Trophoblast cell (in vitro differentiated cells and primary cell): Measurements from ENCODE around the gene MXRA8. TPM values are rescaled to one million over a fixed set of nuclear protein-coding genes. Genes with fewer than 3 reads are reported as not detected.
A peak's percentile ranks its signal among the peaks of the same experiment; 100 is the strongest.

ENCODE experiments used
- DNase-seq, 2 donors: peaks; one replicate each; pipeline ENCODE4 v3.0.0-alpha.2; 2016
- H2AFZ ChIP-seq: 2 replicates; pipeline ENCODE4 v1.6.1; 2013; ENCODE audit warnings: low read length, moderate library complexity, mild to moderate bottlenecking; ENCODE audit not compliant: insufficient read depth, poor library complexity
- H2AK5ac ChIP-seq: 2 replicates; pipeline ENCODE4 v1.6.1; 2013; ENCODE audit warnings: mild to moderate bottlenecking, low read length
- H2BK120ac ChIP-seq: 2 replicates; pipeline ENCODE4 v1.6.1; 2013; ENCODE audit warnings: low read length, mild to moderate bottlenecking, moderate library complexity; ENCODE audit not compliant: insufficient read depth, poor library complexity
- H2BK12ac ChIP-seq: 2 replicates; pipeline ENCODE4 v1.6.1; 2013; ENCODE audit warnings: mild to moderate bottlenecking, low read length, moderate library complexity
- H2BK5ac ChIP-seq: 2 replicates; pipeline ENCODE4 v1.6.1; 2013; ENCODE audit warnings: low read length, low read depth, moderate library complexity, mild to moderate bottlenecking; ENCODE audit not compliant: poor library complexity
- H3K14ac ChIP-seq: 2 replicates; pipeline ENCODE4 v1.6.1; 2013; ENCODE audit warnings: mild to moderate bottlenecking, low read length
- H3K18ac ChIP-seq: 2 replicates; pipeline ENCODE4 v1.6.1; 2013; ENCODE audit warnings: mild to moderate bottlenecking, low read length
- H3K23ac ChIP-seq: 2 replicates; pipeline ENCODE4 v1.6.1; 2013; ENCODE audit warnings: low read length
- H3K27ac ChIP-seq: 2 replicates; pipeline ENCODE4 v1.5.1; 2013; ENCODE audit warnings: low read depth, mild to moderate bottlenecking, inconsistent platforms, low read length, moderate library complexity
- H3K27me3 ChIP-seq: 2 replicates; pipeline ENCODE4 v1.6.1; 2013; ENCODE audit warnings: inconsistent platforms, mild to moderate bottlenecking, low read length, moderate library complexity; ENCODE audit not compliant: insufficient read depth
- H3K36me3 ChIP-seq, 2 experiments: 1 replicate in 1 of 2; 2 replicates in 1 of 2; pipeline ENCODE4 v1.6.1; 2013; ENCODE audit warnings: low read length in 2 of 2, mild to moderate bottlenecking in 2 of 2, moderate library complexity in 1 of 2; ENCODE audit not compliant: insufficient read depth in 2 of 2, control insufficient read depth in 1 of 2
- H3K4ac ChIP-seq: 2 replicates; pipeline ENCODE4 v1.6.1; 2013; ENCODE audit warnings: low read depth, mild to moderate bottlenecking, low read length, moderate library complexity
- H3K4me1 ChIP-seq, 2 experiments: 1 replicate in 1 of 2; 2 replicates in 1 of 2; pipeline ENCODE4 v1.6.1; 2013; ENCODE audit warnings: low read length in 2 of 2, mild to moderate bottlenecking in 2 of 2, moderate library complexity in 1 of 2; ENCODE audit not compliant: insufficient read depth in 2 of 2, control insufficient read depth in 1 of 2
- H3K4me2 ChIP-seq: 2 replicates; pipeline ENCODE4 v1.6.1; 2013; ENCODE audit warnings: inconsistent platforms, mild to moderate bottlenecking, low read length, moderate library complexity
- H3K4me3 ChIP-seq: 2 replicates; pipeline ENCODE4 v1.5.1; 2013; ENCODE audit warnings: mild to moderate bottlenecking, low read depth, low read length, inconsistent platforms
- H3K79me1 ChIP-seq: one replicate; pipeline ENCODE4 v1.6.1; 2013; ENCODE audit warnings: low read length
- H3K79me2 ChIP-seq: 2 replicates; pipeline ENCODE4 v1.6.1; 2013; ENCODE audit warnings: low read length, mild to moderate bottlenecking; ENCODE audit not compliant: control insufficient read depth, insufficient read depth, poor library complexity
- H3K9ac ChIP-seq: 2 replicates; pipeline ENCODE4 v1.6.1; 2013; ENCODE audit warnings: mild to moderate bottlenecking, low read length
- H3K9me3 ChIP-seq: 2 replicates; pipeline ENCODE4 v1.6.1; 2013; ENCODE audit warnings: low read depth, mild to moderate bottlenecking, control low read depth, inconsistent platforms, low read length; ENCODE audit not compliant: insufficient read depth
- H4K12ac ChIP-seq: 2 replicates; pipeline ENCODE4 v1.6.1; 2013; ENCODE audit warnings: low read depth, mild to moderate bottlenecking, low read length, moderate library complexity
- H4K8ac ChIP-seq: 2 replicates; pipeline ENCODE4 v1.6.1; 2013; ENCODE audit warnings: low read depth, mild to moderate bottlenecking, low read length, moderate library complexity
- H4K91ac ChIP-seq: one replicate; pipeline ENCODE4 v1.6.1; 2013; ENCODE audit warnings: low read depth, mild to moderate bottlenecking, low read length, moderate library complexity
- WGBS: extraction: QIAGEN DNeasy Blood & Tissue Kit; methylation state at CpG from one replicate; pipeline ENCODE4 v1.1.7; 2013; ENCODE audit warnings: missing lambda C conversion rate; ENCODE audit not compliant: insufficient read length, insufficient coverage; ENCODE audit errors: extremely low coverage; 5-methylcytosine and 5-hydroxymethylcytosine counted together
- polyA plus RNA-seq: library from polyadenylated mRNA; stranded (reverse); fragments of 200-250 nt; gene quantifications from 2 replicates; pipeline ENCODE4 v1.2.3, GENCODE V29; 2013

MXRA8 gene
- polyA plus RNA-seq: 198 and 200 TPM in 2 replicates

GRCh38 chr1:1358433-1359271 is at the start of gene MXRA8:
TSS of gene MXRA8 (minus strand) at chr1:1358555. CDS start at chr1:1358504, 51 bp downstream.
- H3K23ac ChIP-seq: no peak within 1 kb of the TSS
- no CpG with 5 or more reads among the region's 29 CpGs for WGBS
- H2AK5ac ChIP-seq: peak within 1 kb of the TSS; percentile 85
- H3K4ac ChIP-seq: peak within 1 kb of the TSS; percentile 93
- peaks cover 9% of the 10 kb centered on the region for H3K27me3 ChIP-seq
- peak within 1 kb of the TSS; percentile 95 for H2BK5ac ChIP-seq
- H3K79me1 ChIP-seq: peaks cover 48% of the 10 kb centered on the region
- peaks cover 13 to 14% of the 10 kb centered on the region in 2 experiments for H3K36me3 ChIP-seq
- H2AFZ ChIP-seq: peak within 1 kb of the TSS; percentile 40
- peak within 1 kb of the TSS; percentile 94 for H3K14ac ChIP-seq
- peak in 1 of 2 donors; percentile 62 for DNase-seq
- peak within 1 kb of the TSS; percentile 61 for H3K4me2 ChIP-seq
- H3K18ac ChIP-seq: peak within 1 kb of the TSS; percentile 92
- H2BK12ac ChIP-seq: peak within 1 kb of the TSS; percentile 95
- H3K4me3 ChIP-seq: peak within 1 kb of the TSS; percentile 69
- H4K8ac ChIP-seq: peak within 1 kb of the TSS; percentile 88
- peak within 1 kb of the TSS; percentile 85 for H4K12ac ChIP-seq
- H3K4me1 ChIP-seq: peaks cover 38 to 44% of the 10 kb centered on the region in 2 experiments
- H3K9ac ChIP-seq: peak within 1 kb of the TSS; percentile 69
- no peaks in the 10 kb centered on the region for H3K9me3 ChIP-seq
- H2BK120ac ChIP-seq: peak within 1 kb of the TSS; percentile 99
- H3K27ac ChIP-seq: peak within 1 kb of the TSS; percentile 97
- H3K79me2 ChIP-seq: peaks cover 24% of the 10 kb centered on the region
- peak within 1 kb of the TSS; percentile 91 for H4K91ac ChIP-seq

GRCh38 chr1:1407636-1408318 is 49.4 kb upstream of the MXRA8 start:
- peak overlapping the region; percentile 78 for H3K27ac ChIP-seq
- peak overlapping the region; percentile 91 for H2BK5ac ChIP-seq
- peaks cover 25 to 27% of the 10 kb centered on the region in 2 experiments for H3K36me3 ChIP-seq
- H4K91ac ChIP-seq: peak overlapping the region; percentile 95
- H2BK120ac ChIP-seq: peak overlapping the region; percentile 79
- H3K14ac ChIP-seq: peak overlapping the region; percentile 96
- whole genome bisulfite sequencing: no CpG with 5 or more reads among the region's 41 CpGs
- H3K23ac ChIP-seq: no peak overlapping the region
- H3K4me3 ChIP-seq: peak overlapping the region; percentile 91
- DNase-seq: peak; percentile 30 to 64
- no peak overlapping the region for H2BK12ac ChIP-seq
- peak overlapping the region; percentile 88 for H3K18ac ChIP-seq
- peaks cover 2% of the 10 kb centered on the region for H3K9me3 ChIP-seq
- H3K4me1 ChIP-seq: peaks cover 11 to 14% of the 10 kb centered on the region in 2 experiments
- peak overlapping the region; percentile 96 for H3K4ac ChIP-seq
- peak overlapping the region; percentile 68 for H2AFZ ChIP-seq
- peaks cover 17% of the 10 kb centered on the region for H3K79me2 ChIP-seq
- peak overlapping the region; percentile 97 for H4K8ac ChIP-seq
- H3K9ac ChIP-seq: peak overlapping the region; percentile 93
- peak overlapping the region; percentile 87 for H2AK5ac ChIP-seq
- peak overlapping the region; percentile 55 for H3K4me2 ChIP-seq
- H3K79me1 ChIP-seq: peaks cover 12% of the 10 kb centered on the region
- no peaks in the 10 kb centered on the region for H3K27me3 ChIP-seq
- H4K12ac ChIP-seq: peak overlapping the region; percentile 87

GRCh38 chr1:1406821-1407635 is 48.7 kb upstream of the MXRA8 start, which contains the start of gene MRPL20:
TSS of gene MRPL20 (minus strand) at chr1:1407293. CDS start at chr1:1407217, 76 bp downstream.
- Histone ChIP-seq H3K23ac (no peak within 1 kb of the TSS), H4K91ac (peak within 1 kb of the TSS; percentile 95), H3K27ac (peak within 1 kb of the TSS; percentile 78), H2AFZ (peak within 1 kb of the TSS; percentile 87), H2BK5ac (peak within 1 kb of the TSS; percentile 91), H3K36me3 (peaks cover 33 to 34% of the 10 kb centered on the region in 2 experiments), H3K14ac (peak within 1 kb of the TSS; percentile 96), H3K79me1 (peaks cover 12% of the 10 kb centered on the region), H2BK12ac (peak within 1 kb of the TSS; percentile 10), H2BK120ac (peak within 1 kb of the TSS; percentile 80), H4K8ac (peak within 1 kb of the TSS; percentile 98), H3K27me3 (no peaks in the 10 kb centered on the region), H2AK5ac (peak within 1 kb of the TSS; percentile 98), H3K18ac (peak within 1 kb of the TSS; percentile 89), H3K4me2 (peak within 1 kb of the TSS; percentile 88), H3K9me3 (peaks cover 2% of the 10 kb centered on the region), H3K4me1 (peaks cover 11 to 14% of the 10 kb centered on the region in 2 experiments), H3K9ac (peak within 1 kb of the TSS; percentile 93), H4K12ac (peak within 1 kb of the TSS; percentile 99), H3K79me2 (peaks cover 17% of the 10 kb centered on the region), H3K4ac (peak within 1 kb of the TSS; percentile 96), H3K4me3 (peak within 1 kb of the TSS; percentile 91)
- no CpG with 5 or more reads among the region's 98 CpGs for WGBS
- peak; percentile 93 to 95 for DNase-seq
